22Rv1 (cell line): ENCODE results near the gene LRRC1.

Experiments used
- H3K27ac ChIP-seq: fragments of 450-650 bp; 2 replicates; pipeline ENCODE4 v1.5.1; 2017
- CTCF ChIP-seq: fragments of 450-650 bp; IDR thresholded peaks from 2 replicates; pipeline ENCODE4 v1.5.1; 2017; ENCODE audit warnings: mild to moderate bottlenecking
- ZFX ChIP-seq: fragments of 450-650 bp; IDR thresholded peaks from 2 replicates; pipeline ENCODE4 v1.6.1; 2017; ENCODE audit warnings: antibody characterized with exemption, borderline replicate concordance

LRRC1 gene

GRCh38 chr6:53833155-53833554 lies 38.4 kb downstream of the LRRC1 start:
- no peak overlapping the region for H3K27ac ChIP-seq
- TF ChIP-seq ZFX (no peak), CTCF (no peak)

- TF ChIP-seq ZFX (no peak), CTCF (no peak)
- no peak overlapping the region for H3K27ac ChIP-seq
Measured at GRCh38 chr6:53834132-53834531, 39.3 kb downstream of the LRRC1 start.

- H3K27ac ChIP-seq, result no peak overlapping the region
- TF ChIP-seq ZFX (no peak), CTCF (no peak)
Measured at GRCh38 chr6:53837865-53838769, 43.3 kb downstream of the LRRC1 start.

GRCh38 chr6:53840027-53840426 lies 45.2 kb downstream of the LRRC1 start:
- no peak overlapping the region for H3K27ac ChIP-seq
- TF ChIP-seq ZFX (no peak), CTCF (no peak)

- TF ChIP-seq CTCF (no peak), ZFX (no peak)
- no peak overlapping the region for H3K27ac ChIP-seq
Measured at GRCh38 chr6:53845280-53846195, 50.7 kb downstream of the LRRC1 start.

- no peak overlapping the region for H3K27ac ChIP-seq
- TF ChIP-seq ZFX (no peak), CTCF (no peak)
Measured at GRCh38 chr6:53846250-53846649, 51.4 kb downstream of the LRRC1 start.

- H3K27ac ChIP-seq, result no peak overlapping the region
- TF ChIP-seq CTCF (no peak), ZFX (no peak)
Measured at GRCh38 chr6:53847796-53848314, 53.0 kb downstream of the LRRC1 start.
